Peyer's patch (tissue), 4 donors: ENCODE measurements around the gene L2HGDH. TPM values are rescaled to one million over a fixed set of nuclear protein-coding genes. Genes with fewer than 3 reads are reported as not detected.

Experiments
- DNase-seq, 3 donors: peaks; one replicate each; pipeline ENCODE4 v3.0.0-alpha.2; 2017 to 2019
- H3K27ac ChIP-seq, 4 donors: fragments of 200-600 bp; sonication (generic); one replicate each; pipeline ENCODE4 v1.5.1; 2016 to 2019
- H3K27me3 ChIP-seq, 2 donors: fragments of 200-600 bp; sonication (generic); one replicate each; pipeline ENCODE4 v1.5.1; 2019
- H3K36me3 ChIP-seq, 3 donors: fragments of 200-600 bp; sonication (generic); one replicate each; pipeline ENCODE4 v1.5.1; 2016 to 2019
- H3K4me1 ChIP-seq, 4 donors: fragments of 200-600 bp; sonication (generic); one replicate each; pipeline ENCODE4 v1.5.1; 2016 to 2019
- H3K4me3 ChIP-seq, 4 donors: fragments of 200-600 bp; sonication (generic); 1 replicate in 3 of 4; 2 replicates in 1 of 4; pipeline ENCODE4 v1.5.1; 2016 to 2019; ENCODE audit warnings: mild to moderate bottlenecking in 1 of 4
- H3K9me3 ChIP-seq, 4 donors: fragments of 200-600 bp; sonication (generic); one replicate each; pipeline ENCODE4 v1.5.1; 2016 to 2019; ENCODE audit warnings: mild to moderate bottlenecking in 1 of 4
- CTCF ChIP-seq, 6 experiments: fragments of 450-650 bp in 4 of 6; fragments of 200-600 bp in 2 of 6; sonication (generic) in 1 of 6; IDR thresholded peaks; one replicate each; pipeline ENCODE4 v1.5.1; 2017 to 2019; ENCODE audit warnings: antibody characterized with exemption in 6 of 6, mild to moderate bottlenecking in 3 of 6, moderate library complexity in 1 of 6
- POLR2A ChIP-seq, 2 donors: fragments of 450-650 bp; IDR thresholded peaks; one replicate each; pipeline ENCODE4 v1.5.1; 2017; ENCODE audit warnings: antibody characterized with exemption in 2 of 2, mild to moderate bottlenecking in 2 of 2, moderate library complexity in 2 of 2
- total RNA-seq, 4 donors: library from RNA; depleted of rRNA; stranded (reverse); fragments of >200 nt; gene quantifications; one replicate each; pipeline ENCODE4 v1.1.0, GENCODE V29; 2016

L2HGDH gene
- total RNA-seq, 4 donors from 2014 or later: 4.6 to 29.7 (median 8.8) TPM

DNA sequence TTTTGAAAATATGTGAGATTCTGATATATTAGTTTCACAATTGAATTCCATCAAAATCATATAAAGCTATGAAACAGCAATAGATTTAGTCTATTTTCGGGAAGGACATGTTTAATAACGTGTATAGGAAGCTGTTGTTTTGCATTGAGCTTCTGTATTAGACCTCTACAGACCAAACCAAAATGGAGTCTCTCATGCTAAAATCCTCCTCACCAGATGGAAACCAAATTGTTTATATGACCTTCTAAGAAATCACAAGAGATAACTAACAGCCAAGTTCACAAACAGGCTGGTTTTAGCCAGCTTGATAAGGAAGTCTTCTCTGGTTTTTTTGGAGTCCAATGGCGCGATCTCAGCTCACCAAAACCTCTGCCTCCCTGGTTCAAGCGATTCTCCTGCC lies 23.9 kb downstream of the L2HGDH start:
- no peaks in the 10 kb centered on the region for H3K9me3 ChIP-seq
- DNase-seq: no peak
- H3K36me3 ChIP-seq: no peaks in the 10 kb centered on the region
- H3K27me3 ChIP-seq: no peaks in the 10 kb centered on the region
- TF ChIP-seq POLR2A (IDR thresholded peaks at IDR 0.05) (no peak), CTCF (IDR thresholded peaks at IDR 0.05) (no peak)
- no peak overlapping the region for H3K4me3 ChIP-seq
- no peaks in the 10 kb centered on the region for H3K4me1 ChIP-seq
- H3K27ac ChIP-seq: no peak overlapping the region

DNA sequence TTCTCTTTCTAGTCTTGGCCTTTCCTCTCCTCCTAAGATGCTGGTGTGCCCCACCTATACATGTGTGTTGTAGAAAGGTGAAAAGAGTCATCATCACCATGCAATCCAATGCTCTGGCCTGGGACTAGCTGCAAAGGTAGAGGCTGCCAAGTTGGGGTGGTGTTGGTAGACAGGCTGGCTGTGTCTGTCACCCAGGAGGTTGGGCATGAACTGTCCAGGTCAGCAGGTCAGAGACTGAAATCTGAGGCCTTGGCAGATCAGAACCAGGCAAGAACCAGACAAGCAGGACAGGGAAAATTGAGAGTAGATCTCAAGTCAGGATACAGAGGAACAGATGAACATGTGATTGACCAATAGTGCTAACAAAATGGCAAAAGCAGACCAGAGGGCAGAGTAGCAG lies 26.2 kb downstream of the L2HGDH start:
- TF ChIP-seq POLR2A (IDR thresholded peaks at IDR 0.05): no peak
- TF ChIP-seq CTCF (IDR thresholded peaks at IDR 0.05): no peak
- H3K4me3 ChIP-seq: no peak overlapping the region
- no peaks in the 10 kb centered on the region for H3K4me1 ChIP-seq
- H3K27me3 ChIP-seq: no peaks in the 10 kb centered on the region
- no peak for DNase-seq
- no peaks in the 10 kb centered on the region for H3K36me3 ChIP-seq
- no peaks in the 10 kb centered on the region for H3K9me3 ChIP-seq
- H3K27ac ChIP-seq: no peak overlapping the region

GRCh38 chr14:50272498-50272897 lies 39.5 kb downstream of the L2HGDH start:
- Histone ChIP-seq H3K4me3 (no peak overlapping the region), H3K36me3 (no peaks in the 10 kb centered on the region), H3K4me1 (no peaks in the 10 kb centered on the region), H3K27me3 (no peaks in the 10 kb centered on the region), H3K27ac (no peak overlapping the region), H3K9me3 (no peaks in the 10 kb centered on the region)
- TF ChIP-seq POLR2A (IDR thresholded peaks at IDR 0.05) (no peak), CTCF (IDR thresholded peaks at IDR 0.05) (no peak)
- DNase-seq: no peak

- Histone ChIP-seq H3K36me3 (no peaks in the 10 kb centered on the region), H3K27ac (no peak overlapping the region), H3K4me1 (no peaks in the 10 kb centered on the region), H3K4me3 (no peak overlapping the region), H3K27me3 (no peaks in the 10 kb centered on the region), H3K9me3 (no peaks in the 10 kb centered on the region)
- no peak for TF ChIP-seq CTCF (IDR thresholded peaks at IDR 0.05)
- DNase-seq: no peak
Measured at GRCh38 chr14:50270932-50271331, 41.1 kb downstream of the L2HGDH start.

- no peak for DNase-seq
Measured at GRCh38 chr14:50265029-50265428, 47.0 kb downstream of the L2HGDH start.

More at GRCh38 chr14:50265029-50265428, 47.0 kb downstream of the L2HGDH start:
- Histone ChIP-seq H3K4me1 (no peaks in the 10 kb centered on the region), H3K9me3 (no peaks in the 10 kb centered on the region), H3K36me3 (no peaks in the 10 kb centered on the region), H3K27me3 (no peaks in the 10 kb centered on the region), H3K27ac (no peak overlapping the region), H3K4me3 (no peak overlapping the region)
- TF ChIP-seq POLR2A (IDR thresholded peaks at IDR 0.05) (no peak), CTCF (IDR thresholded peaks at IDR 0.05) (no peak)
